CD4-positive, alpha-beta T cell treated with Interleukin-4 for 1 hour (primary cell): ENCODE data around the gene CPNE5.
A peak's percentile ranks its signal among the peaks of the same experiment; 100 is the strongest.

Experiments
- DNase-seq, 2 donors: peaks; one replicate each; pipeline ENCODE4 v3.0.0-alpha.2; 2020 to 2022

The CPNE5 gene

GRCh38 chr6:36758516-36759147 is 80.6 kb downstream of the CPNE5 start:
- no peak for DNase-seq

GRCh38 chr6:36757943-36758508 is 81.2 kb downstream of the CPNE5 start:
- DNase-seq = no peak

- DNase-seq = peak; percentile 58 to 64
These were observed 82.0 kb downstream of the CPNE5 start for GRCh38 chr6:36757206-36757605.

GRCh38 chr6:36756786-36757185 is 82.5 kb downstream of the CPNE5 start:
- no peak for DNase-seq

GRCh38 chr6:36755435-36756348 is 83.6 kb downstream of the CPNE5 start:
- peak; percentile 86 to 90 for DNase-seq

- DNase-seq = no peak
These were observed 84.4 kb downstream of the CPNE5 start for GRCh38 chr6:36754582-36755434.

GRCh38 chr6:36753671-36754405 is 85.4 kb downstream of the CPNE5 start:
- no peak for DNase-seq

- DNase-seq = peak in 1 of 2 donors; percentile 68
These were observed 86.2 kb downstream of the CPNE5 start for GRCh38 chr6:36752886-36753506.

- DNase-seq = no peak
These were observed 86.9 kb downstream of the CPNE5 start for GRCh38 chr6:36752187-36752885.

GRCh38 chr6:36751833-36752186 is 87.4 kb downstream of the CPNE5 start:
- no peak for DNase-seq

- no peak for DNase-seq
These were observed 88.2 kb downstream of the CPNE5 start for GRCh38 chr6:36751091-36751490.

- no peak for DNase-seq
These were observed 89.3 kb downstream of the CPNE5 start for GRCh38 chr6:36749829-36750489.

GRCh38 chr6:36746251-36746650 is 93.0 kb downstream of the CPNE5 start:
- no peak for DNase-seq

GRCh38 chr6:36745836-36746235 is 93.4 kb downstream of the CPNE5 start:
- DNase-seq = no peak

GRCh38 chr6:36745283-36745682 is 94.0 kb downstream of the CPNE5 start:
- DNase-seq = no peak

GRCh38 chr6:36744304-36744673 is 95.0 kb downstream of the CPNE5 start:
- no peak for DNase-seq

- no peak for DNase-seq
These were observed 95.5 kb downstream of the CPNE5 start for GRCh38 chr6:36743538-36744303.

GRCh38 chr6:36743032-36743431 is 96.2 kb downstream of the CPNE5 start:
- DNase-seq = no peak

- no peak for DNase-seq
These were observed 97.1 kb downstream of the CPNE5 start for GRCh38 chr6:36742146-36742545.

GRCh38 chr6:36740818-36741179 is 98.4 kb downstream of the CPNE5 start:
- no peak for DNase-seq
